ENCODE results near the gene ASPHD1.

ASPHD1 gene

GRCh38 chr16:29940656-29941055, 40.4 kb downstream of the ASPHD1 start:
- no peak overlapping the region for H3K56ac ChIP-seq (ENCODE audit: low read length)
- no peak overlapping the region for H2AK5ac ChIP-seq (ENCODE audit: low read length)
- H3K79me2 ChIP-seq (ENCODE audit: control insufficient read depth, insufficient read depth, low read length) = no peaks in the 10 kb centered on the region
- no peak overlapping the region for H2BK120ac ChIP-seq (ENCODE audit: low read depth, low read length)
- no peak overlapping the region for H3K4me3 ChIP-seq (ENCODE audit: low read length)
- no peak overlapping the region for H3K4ac ChIP-seq (ENCODE audit: low read depth, low read length)
- no peaks in the 10 kb centered on the region for H3K36me3 ChIP-seq (ENCODE audit: control insufficient read depth, insufficient read depth, low read length)
- H3K27me3 ChIP-seq (ENCODE audit: insufficient read depth, low read length, poor library complexity) = no peaks in the 10 kb centered on the region
- H3K23ac ChIP-seq (ENCODE audit: low read length) = no peak overlapping the region
- no peak overlapping the region for H3K27ac ChIP-seq (ENCODE audit: low read depth, low read length)
- H2BK5ac ChIP-seq (ENCODE audit: low read length) = no peak overlapping the region
- no peak for DNase-seq
- no peak overlapping the region for H3K9ac ChIP-seq (ENCODE audit: low read length)
- H3K18ac ChIP-seq (ENCODE audit: low read length) = no peak overlapping the region
- H3K79me1 ChIP-seq (ENCODE audit: low read length) = no peaks in the 10 kb centered on the region
- no peak overlapping the region for H4K8ac ChIP-seq (ENCODE audit: low read depth, low read length)
- no peak overlapping the region for H4K5ac ChIP-seq (ENCODE audit: low read length)
- no peak overlapping the region for H2BK15ac ChIP-seq (replicated peaks; ENCODE audit: low read depth)
- no CpG with 5 or more reads among the region's 4 CpGs for WGBS (ENCODE audit: extremely low coverage, insufficient coverage, low lambda C conversion rate)
- H3K4me1 ChIP-seq (ENCODE audit: control insufficient read depth, low read depth, low read length) = no peaks in the 10 kb centered on the region
- no peak overlapping the region for H3K4me2 ChIP-seq (ENCODE audit: low read length)

- H3K4ac ChIP-seq (ENCODE audit: low read depth, low read length) = no peak overlapping the region
- H3K27me3 ChIP-seq (ENCODE audit: insufficient read depth, low read length, poor library complexity) = no peaks in the 10 kb centered on the region
- no peak overlapping the region for H3K23ac ChIP-seq (ENCODE audit: low read length)
- no peak overlapping the region for H3K4me3 ChIP-seq (ENCODE audit: low read length)
- peak overlapping the region; percentile 25 for H3K56ac ChIP-seq (ENCODE audit: low read length)
- H3K9ac ChIP-seq (ENCODE audit: low read length) = peak overlapping the region; percentile 8
- DNase-seq = peak; percentile 99
- no peak overlapping the region for H2BK5ac ChIP-seq (ENCODE audit: low read length)
- H3K27ac ChIP-seq (ENCODE audit: low read depth, low read length) = peak overlapping the region; percentile 35
- H3K4me1 ChIP-seq (ENCODE audit: control insufficient read depth, low read depth, low read length) = no peaks in the 10 kb centered on the region
- H2BK15ac ChIP-seq (replicated peaks; ENCODE audit: low read depth) = no peak overlapping the region
- no peak overlapping the region for H2AK5ac ChIP-seq (ENCODE audit: low read length)
- H3K4me2 ChIP-seq (ENCODE audit: low read length) = no peak overlapping the region
- no peaks in the 10 kb centered on the region for H3K36me3 ChIP-seq (ENCODE audit: control insufficient read depth, insufficient read depth, low read length)
- H3K79me1 ChIP-seq (ENCODE audit: low read length) = no peaks in the 10 kb centered on the region
- H2BK120ac ChIP-seq (ENCODE audit: low read depth, low read length) = no peak overlapping the region
- no peak overlapping the region for H4K5ac ChIP-seq (ENCODE audit: low read length)
- H3K18ac ChIP-seq (ENCODE audit: low read length) = no peak overlapping the region
- no CpG with 5 or more reads among the region's 11 CpGs for WGBS (ENCODE audit: extremely low coverage, insufficient coverage, low lambda C conversion rate)
- no peaks in the 10 kb centered on the region for H3K79me2 ChIP-seq (ENCODE audit: control insufficient read depth, insufficient read depth, low read length)
- no peak overlapping the region for H4K8ac ChIP-seq (ENCODE audit: low read depth, low read length)
Measured at GRCh38 chr16:29943846-29944799, 43.8 kb downstream of the ASPHD1 start.

GRCh38 chr16:29947897-29948296, 47.6 kb downstream of the ASPHD1 start:
- no peak overlapping the region for H2BK15ac ChIP-seq (replicated peaks; ENCODE audit: low read depth)
- H3K27ac ChIP-seq (ENCODE audit: low read depth, low read length) = no peak overlapping the region
- no peak overlapping the region for H3K9ac ChIP-seq (ENCODE audit: low read length)
- H2AK5ac ChIP-seq (ENCODE audit: low read length) = no peak overlapping the region
- H3K36me3 ChIP-seq (ENCODE audit: control insufficient read depth, insufficient read depth, low read length) = no peaks in the 10 kb centered on the region
- no peak overlapping the region for H3K56ac ChIP-seq (ENCODE audit: low read length)
- H2BK5ac ChIP-seq (ENCODE audit: low read length) = no peak overlapping the region
- H3K4me2 ChIP-seq (ENCODE audit: low read length) = no peak overlapping the region
- H4K5ac ChIP-seq (ENCODE audit: low read length) = no peak overlapping the region
- DNase-seq = no peak
- H3K18ac ChIP-seq (ENCODE audit: low read length) = no peak overlapping the region
- H3K27me3 ChIP-seq (ENCODE audit: insufficient read depth, low read length, poor library complexity) = no peaks in the 10 kb centered on the region
- no peaks in the 10 kb centered on the region for H3K4me1 ChIP-seq (ENCODE audit: control insufficient read depth, low read depth, low read length)
- H3K4me3 ChIP-seq (ENCODE audit: low read length) = no peak overlapping the region
- H3K79me2 ChIP-seq (ENCODE audit: control insufficient read depth, insufficient read depth, low read length) = no peaks in the 10 kb centered on the region
- no peak overlapping the region for H3K4ac ChIP-seq (ENCODE audit: low read depth, low read length)
- no peaks in the 10 kb centered on the region for H3K79me1 ChIP-seq (ENCODE audit: low read length)
- WGBS (ENCODE audit: extremely low coverage, insufficient coverage, low lambda C conversion rate) = no CpG with 5 or more reads among the region's 2 CpGs
- H3K23ac ChIP-seq (ENCODE audit: low read length) = no peak overlapping the region
- no peak overlapping the region for H2BK120ac ChIP-seq (ENCODE audit: low read depth, low read length)
- H4K8ac ChIP-seq (ENCODE audit: low read depth, low read length) = no peak overlapping the region

- H3K4me3 ChIP-seq (ENCODE audit: low read length) = no peak overlapping the region
- H3K27ac ChIP-seq (ENCODE audit: low read depth, low read length) = no peak overlapping the region
- no peaks in the 10 kb centered on the region for H3K4me1 ChIP-seq (ENCODE audit: control insufficient read depth, low read depth, low read length)
- no peak overlapping the region for H3K9ac ChIP-seq (ENCODE audit: low read length)
- no peak overlapping the region for H2AK5ac ChIP-seq (ENCODE audit: low read length)
- H3K56ac ChIP-seq (ENCODE audit: low read length) = no peak overlapping the region
- no CpG with 5 or more reads among the region's 4 CpGs for WGBS (ENCODE audit: extremely low coverage, insufficient coverage, low lambda C conversion rate)
- no peak overlapping the region for H2BK5ac ChIP-seq (ENCODE audit: low read length)
- H2BK15ac ChIP-seq (replicated peaks; ENCODE audit: low read depth) = no peak overlapping the region
- H3K36me3 ChIP-seq (ENCODE audit: control insufficient read depth, insufficient read depth, low read length) = no peaks in the 10 kb centered on the region
- no peak overlapping the region for H4K5ac ChIP-seq (ENCODE audit: low read length)
- H3K79me1 ChIP-seq (ENCODE audit: low read length) = no peaks in the 10 kb centered on the region
- no peaks in the 10 kb centered on the region for H3K27me3 ChIP-seq (ENCODE audit: insufficient read depth, low read length, poor library complexity)
- no peak overlapping the region for H3K4ac ChIP-seq (ENCODE audit: low read depth, low read length)
- no peak overlapping the region for H2BK120ac ChIP-seq (ENCODE audit: low read depth, low read length)
- DNase-seq = no peak
- no peak overlapping the region for H3K18ac ChIP-seq (ENCODE audit: low read length)
- H3K23ac ChIP-seq (ENCODE audit: low read length) = no peak overlapping the region
- no peak overlapping the region for H3K4me2 ChIP-seq (ENCODE audit: low read length)
- no peaks in the 10 kb centered on the region for H3K79me2 ChIP-seq (ENCODE audit: control insufficient read depth, insufficient read depth, low read length)
- H4K8ac ChIP-seq (ENCODE audit: low read depth, low read length) = no peak overlapping the region
Measured at GRCh38 chr16:29950806-29951461, 50.6 kb downstream of the ASPHD1 start.

- WGBS (ENCODE audit: extremely low coverage, insufficient coverage, low lambda C conversion rate) = no CpG with 5 or more reads among the region's 8 CpGs
- Histone ChIP-seq H2BK5ac (ENCODE audit: low read length) (no peak overlapping the region), H3K18ac (ENCODE audit: low read length) (no peak overlapping the region)
Measured at GRCh38 chr16:29951625-29952365, 51.5 kb downstream of the ASPHD1 start.

More at GRCh38 chr16:29951625-29952365, 51.5 kb downstream of the ASPHD1 start:
- H3K4me3 ChIP-seq (ENCODE audit: low read length) = no peak overlapping the region
- H3K9ac ChIP-seq (ENCODE audit: low read length) = no peak overlapping the region
- no peak overlapping the region for H4K8ac ChIP-seq (ENCODE audit: low read depth, low read length)
- no peak overlapping the region for H3K27ac ChIP-seq (ENCODE audit: low read depth, low read length)
- peak; percentile 18 for DNase-seq
- no peaks in the 10 kb centered on the region for H3K79me2 ChIP-seq (ENCODE audit: control insufficient read depth, insufficient read depth, low read length)
- no peaks in the 10 kb centered on the region for H3K36me3 ChIP-seq (ENCODE audit: control insufficient read depth, insufficient read depth, low read length)
- H3K23ac ChIP-seq (ENCODE audit: low read length) = no peak overlapping the region
- no peaks in the 10 kb centered on the region for H3K79me1 ChIP-seq (ENCODE audit: low read length)
- no peaks in the 10 kb centered on the region for H3K4me1 ChIP-seq (ENCODE audit: control insufficient read depth, low read depth, low read length)
- H2AK5ac ChIP-seq (ENCODE audit: low read length) = no peak overlapping the region
- H3K56ac ChIP-seq (ENCODE audit: low read length) = no peak overlapping the region
- H4K5ac ChIP-seq (ENCODE audit: low read length) = no peak overlapping the region
- H2BK15ac ChIP-seq (replicated peaks; ENCODE audit: low read depth) = no peak overlapping the region
- no peaks in the 10 kb centered on the region for H3K27me3 ChIP-seq (ENCODE audit: insufficient read depth, low read length, poor library complexity)
- no peak overlapping the region for H3K4ac ChIP-seq (ENCODE audit: low read depth, low read length)
- no peak overlapping the region for H3K4me2 ChIP-seq (ENCODE audit: low read length)
- no peak overlapping the region for H2BK120ac ChIP-seq (ENCODE audit: low read depth, low read length)
